Hematopoietic multipotent progenitor cell treated with erythropoietin and hydrocortisone succinate and interleukin-3 and kit ligand, for 17 days (in vitro differentiated cells): Measurements from ENCODE around the gene FAM53B.
"Not testable (repeated sequence)": the region's sequence is repeated elsewhere in the genome, so short reads cannot be mapped to it uniquely, and the experiment has no call there.

Source experiments
- DNase-seq: peaks from one replicate; pipeline ENCODE4 v3.0.0-alpha.2; 2015; ENCODE audit warnings: low spot score

The FAM53B gene

DNA sequence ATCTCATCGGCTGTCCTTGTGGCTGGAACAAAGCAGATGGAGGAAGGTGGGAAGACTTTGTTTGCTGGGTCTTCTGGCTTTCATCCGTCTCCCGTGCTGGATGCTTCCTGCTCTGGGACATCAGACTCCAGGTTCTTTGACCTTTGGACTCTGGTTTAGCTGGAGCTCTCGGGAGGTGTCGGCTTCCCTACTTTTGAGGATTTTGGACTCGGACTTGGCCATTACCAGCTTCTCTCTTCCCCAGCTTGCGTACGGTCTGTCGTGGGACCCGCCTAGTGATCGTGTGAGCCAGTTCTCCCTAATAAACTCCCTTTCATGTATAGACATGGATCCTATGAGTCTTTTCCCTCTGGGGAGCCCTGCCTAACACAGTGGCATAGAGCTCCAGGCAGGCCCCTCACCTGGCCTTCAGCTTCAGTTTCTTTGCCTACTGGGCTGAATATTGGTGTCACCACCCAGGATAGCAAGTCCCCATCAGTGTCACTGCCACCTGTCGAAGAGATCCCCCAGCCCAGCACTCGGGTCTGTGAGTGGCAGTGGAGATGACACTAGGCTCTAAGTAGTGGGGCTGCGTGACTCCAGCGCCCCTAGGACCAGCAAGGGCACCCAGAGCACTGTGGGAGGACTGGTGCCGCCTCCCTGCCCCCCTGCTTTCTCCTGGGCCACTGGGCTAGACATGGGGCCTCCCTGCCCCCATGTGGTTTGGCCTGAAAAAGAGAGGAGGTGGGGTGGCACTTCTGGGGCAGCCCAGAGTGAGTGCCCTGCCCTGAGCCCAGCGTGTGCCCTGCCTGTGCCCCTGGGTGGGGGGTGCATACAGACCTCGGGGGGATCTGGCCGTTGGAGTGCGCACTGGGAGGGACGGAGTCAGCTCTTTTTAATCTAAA lies 147.0 kb downstream of the FAM53B start:
- DNase-seq = no peak

DNA sequence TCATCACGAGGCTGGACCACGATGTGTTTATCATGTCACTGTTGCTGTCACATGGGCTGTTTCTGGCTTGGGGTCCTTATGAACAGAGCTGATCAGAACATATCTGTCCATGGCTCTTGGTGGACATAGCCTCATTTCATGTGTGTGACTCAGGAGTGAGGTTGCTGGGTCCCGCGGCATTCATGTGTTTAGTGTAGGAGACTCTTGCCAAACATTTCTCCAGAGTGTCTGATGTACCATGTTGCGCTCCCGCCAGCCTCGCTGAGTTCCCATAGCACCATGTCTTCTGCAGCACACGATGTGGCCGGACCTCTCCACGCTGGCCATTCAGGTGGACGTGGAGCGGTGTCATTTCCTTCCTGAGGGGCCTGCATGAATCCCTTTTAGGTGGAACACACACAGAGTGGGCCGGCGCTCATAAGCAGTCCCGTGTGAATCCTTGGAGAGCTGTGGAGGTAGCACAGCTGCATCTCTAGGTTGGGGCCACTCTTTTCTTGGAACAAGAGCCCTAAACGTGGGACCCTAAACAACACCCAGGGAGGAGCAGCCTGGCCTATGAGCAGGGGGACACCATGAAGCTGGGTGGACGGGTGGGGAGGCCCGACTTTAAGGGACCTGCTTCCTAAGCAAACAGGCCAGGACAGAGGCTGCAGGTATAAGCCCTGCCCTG lies 147.9 kb downstream of the FAM53B start:
- no peak for DNase-seq

DNA sequence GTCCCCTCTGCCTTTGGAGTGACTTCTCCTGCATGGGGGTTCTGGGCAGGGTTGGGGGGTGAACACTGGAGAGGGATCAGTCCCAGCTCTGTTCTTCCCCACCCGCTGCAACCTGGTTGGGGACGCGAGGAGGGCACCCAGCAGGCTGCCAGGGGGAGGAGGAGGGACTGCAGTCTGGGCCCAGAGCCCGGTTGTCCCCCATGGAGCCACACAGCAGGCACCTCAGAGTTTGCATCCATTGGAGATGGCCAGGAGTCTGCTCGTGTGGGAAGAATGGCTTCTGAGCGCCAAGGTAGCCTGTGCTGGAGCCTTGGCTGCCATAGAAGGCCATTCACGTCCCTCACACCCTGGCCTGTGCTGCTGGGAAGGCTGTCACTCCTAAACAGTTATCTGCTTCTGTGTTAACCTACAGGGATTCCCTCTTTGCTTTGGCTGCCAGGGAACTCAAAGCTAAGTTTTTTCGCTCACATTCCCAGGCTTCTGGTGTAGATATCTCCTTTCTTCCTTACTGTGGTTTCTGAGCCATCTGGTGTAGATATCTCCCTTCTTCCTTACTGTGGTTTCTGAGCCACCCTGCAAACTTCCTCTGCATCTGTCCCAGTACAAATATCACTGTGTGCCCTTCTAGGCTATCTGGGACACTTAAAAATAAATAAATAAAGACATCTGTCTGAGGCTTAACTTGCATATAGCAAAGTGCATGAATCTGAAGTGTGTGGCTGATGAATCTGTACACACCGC lies 148.9 kb downstream of the FAM53B start:
- no peak for DNase-seq

DNA sequence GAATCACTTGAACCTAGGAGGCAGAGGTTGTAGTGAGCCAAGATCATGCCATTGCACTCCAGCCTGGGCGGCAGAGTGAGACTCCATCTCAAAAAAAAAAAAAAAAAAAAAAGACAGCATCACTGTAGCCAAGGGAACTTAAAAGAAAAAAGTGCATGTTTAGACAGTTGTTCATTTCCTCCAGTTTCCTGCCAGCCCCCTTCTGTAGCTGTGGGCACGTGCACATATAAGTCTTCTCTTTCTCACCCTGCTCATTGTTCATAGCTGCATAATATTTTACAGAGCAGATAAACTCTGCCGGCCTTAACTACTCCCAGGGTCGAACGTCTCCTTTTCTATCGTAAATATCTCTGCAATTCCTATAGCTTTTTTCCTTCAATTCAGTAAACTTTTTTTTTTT lies 149.9 kb downstream of the FAM53B start:
- no peak for DNase-seq

DNA sequence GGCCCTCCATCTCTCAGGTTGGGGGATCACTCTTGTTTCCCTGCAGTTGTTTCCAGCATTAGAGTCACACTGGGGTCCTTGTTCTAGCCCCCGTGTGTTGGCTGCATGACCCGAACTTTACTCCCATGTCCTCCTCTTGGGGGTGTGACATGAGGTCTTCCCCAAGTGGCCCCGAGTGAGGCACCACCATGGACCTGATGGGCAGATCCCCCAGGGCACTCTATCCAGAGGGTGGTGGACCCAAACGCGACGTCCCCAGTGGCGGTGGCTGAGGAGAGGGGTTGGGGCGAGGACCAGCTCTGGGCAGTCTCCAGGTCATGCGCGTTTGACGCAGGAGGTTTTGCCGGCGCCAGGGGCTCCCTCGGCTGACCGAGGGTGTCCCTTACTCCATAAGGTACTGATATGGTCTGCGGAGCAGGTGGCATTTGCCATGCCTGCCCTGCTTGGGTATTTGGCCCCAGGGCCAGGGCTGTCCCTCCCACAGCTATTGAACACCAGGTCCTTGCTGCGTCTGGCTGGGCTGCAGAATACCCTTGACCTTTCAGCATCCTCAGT lies 150.7 kb downstream of the FAM53B start:
- DNase-seq = no peak

DNA sequence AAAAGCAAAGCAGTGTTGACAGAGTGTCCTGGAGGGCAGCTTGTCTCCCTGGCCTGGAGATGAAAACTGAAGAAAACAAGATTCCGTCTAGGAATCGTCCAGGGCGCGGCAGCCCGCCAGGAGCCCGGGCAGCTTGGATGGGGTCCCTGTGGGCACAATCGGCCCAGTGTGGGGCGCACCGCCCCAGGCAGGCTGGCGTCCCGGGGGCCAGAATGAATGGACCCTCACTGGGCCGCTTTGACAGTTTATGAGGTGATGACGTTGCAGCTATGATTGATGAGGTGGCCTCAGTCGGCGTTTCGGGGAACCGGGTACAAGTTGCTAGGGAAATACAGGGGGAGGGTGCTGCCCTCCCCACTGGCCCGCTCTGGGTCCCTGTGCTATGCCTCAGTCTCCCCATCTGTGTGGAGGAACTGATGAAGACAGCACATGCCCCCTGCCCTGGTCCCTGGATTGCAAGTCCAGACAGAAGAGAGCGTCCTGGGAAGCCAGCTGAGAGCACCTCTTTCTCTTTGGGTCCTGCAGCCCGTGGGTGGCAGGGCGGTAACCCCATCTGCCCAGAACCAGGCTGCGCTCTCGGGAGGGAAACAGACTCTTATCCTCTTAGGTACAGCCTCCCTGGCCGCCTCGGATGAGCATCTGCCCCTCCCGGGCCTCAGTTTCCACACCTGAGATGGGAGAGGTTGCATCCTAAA lies 151.3 kb downstream of the FAM53B start:
- no peak for DNase-seq

DNA sequence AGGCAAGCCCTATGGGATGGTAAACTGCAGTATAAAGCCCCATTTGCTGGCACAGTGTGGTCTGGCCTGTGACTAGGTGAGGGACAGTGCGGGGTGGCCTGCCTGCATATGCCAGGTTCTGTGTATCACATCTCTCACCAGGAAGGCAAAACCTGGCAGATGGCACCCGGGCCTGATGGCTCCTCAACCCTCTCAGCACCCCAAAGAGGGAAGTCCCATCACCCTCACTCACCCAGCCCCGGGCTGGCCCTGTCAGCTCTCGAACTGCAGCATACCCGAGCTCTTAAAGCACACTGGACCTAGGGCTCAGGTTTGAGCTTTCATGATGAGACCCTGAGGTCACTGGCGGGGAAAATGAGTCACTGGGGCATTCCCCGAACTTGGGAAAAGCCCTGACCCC lies 152.1 kb downstream of the FAM53B start:
- no peak for DNase-seq

DNA sequence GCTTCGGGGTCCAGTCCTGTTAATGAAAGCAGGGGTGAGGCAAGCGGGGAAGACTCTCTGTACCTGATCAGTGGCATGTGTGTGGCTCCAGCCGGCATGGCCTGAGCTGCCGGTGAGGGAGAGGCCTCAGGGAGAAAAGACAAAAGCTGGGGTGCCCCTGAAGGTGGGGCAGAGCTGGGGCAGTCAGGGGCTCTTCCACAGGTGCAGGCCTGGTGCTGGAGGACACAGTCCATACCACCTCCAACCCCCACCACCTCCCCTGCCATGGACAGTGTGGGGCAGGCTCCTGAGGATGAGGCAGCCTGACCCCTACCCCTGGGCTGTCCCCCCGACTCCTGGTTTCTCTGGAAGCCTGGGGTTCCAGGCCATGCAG lies 153.1 kb downstream of the FAM53B start:
- no peak for DNase-seq

DNA sequence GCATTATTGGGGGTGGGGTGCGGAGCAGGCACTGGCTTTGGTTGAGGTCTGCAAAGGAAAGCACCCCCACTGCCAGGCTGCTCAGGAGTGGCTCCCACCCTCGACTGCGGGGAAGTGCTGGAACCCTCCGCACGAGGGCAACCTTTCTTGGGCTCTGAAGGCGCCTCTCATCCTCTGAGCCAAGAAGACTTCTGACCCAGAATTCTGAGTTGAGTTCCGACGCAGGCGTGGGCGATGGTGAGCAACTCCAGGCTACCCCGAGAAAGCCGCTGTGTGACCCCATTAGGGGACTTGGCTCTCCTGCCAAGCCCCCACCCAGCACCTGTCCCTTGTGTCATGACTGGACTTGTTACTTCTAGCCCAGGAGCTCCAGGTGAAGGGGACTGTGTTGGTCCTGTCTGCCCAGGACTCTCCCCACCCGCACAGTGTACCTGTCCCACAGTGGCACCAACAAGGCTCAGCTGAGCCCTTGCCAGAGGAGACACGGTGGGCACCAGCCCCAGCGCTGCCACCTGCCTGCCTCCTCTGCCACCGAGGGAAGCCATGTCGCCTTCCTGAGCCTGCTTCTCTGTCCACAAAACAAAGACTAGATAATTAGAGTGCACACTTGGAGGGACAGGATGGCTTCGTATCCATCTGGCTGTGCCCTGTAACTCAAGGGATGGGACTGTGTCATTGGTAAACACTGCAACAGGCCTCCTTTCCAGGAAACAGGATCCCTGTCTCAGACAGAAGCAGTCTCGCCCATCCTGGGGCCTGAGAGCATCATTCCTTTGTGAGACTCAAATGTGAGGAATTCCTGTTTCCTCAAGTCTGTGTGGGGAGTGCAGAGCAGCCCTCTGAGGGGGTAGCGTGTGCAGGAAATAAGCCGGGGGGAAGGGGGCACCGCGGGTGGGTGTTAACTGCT lies 153.7 kb downstream of the FAM53B start:
- no peak for DNase-seq

DNA sequence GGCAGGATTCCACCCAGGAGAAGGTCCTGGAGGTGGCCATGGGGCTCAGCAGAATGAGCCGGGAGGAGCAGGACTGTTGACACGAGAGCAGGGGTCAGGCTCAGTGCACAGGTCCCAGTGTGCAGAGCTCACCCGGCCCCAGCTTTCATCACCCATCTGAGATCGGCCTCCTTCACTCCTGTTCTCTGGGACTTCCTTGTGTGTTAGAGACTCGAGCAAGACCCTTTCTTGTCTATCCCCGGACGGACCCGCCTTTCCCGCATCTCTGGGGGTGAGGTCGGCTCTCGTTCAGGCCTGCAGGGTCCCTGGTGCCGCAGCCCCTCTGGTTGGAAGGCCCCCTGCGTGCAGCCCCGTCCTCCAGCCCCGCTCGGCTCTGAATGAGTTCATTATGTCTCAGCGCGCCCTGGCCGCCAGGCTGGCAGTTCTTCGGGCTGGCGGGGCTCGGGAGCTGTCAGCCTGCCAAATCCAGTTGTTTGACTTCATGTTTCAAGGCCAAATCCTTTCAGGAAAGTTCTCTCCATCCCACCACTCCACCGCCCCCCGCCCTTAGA lies 154.6 kb downstream of the FAM53B start:
- DNase-seq = no peak

DNA sequence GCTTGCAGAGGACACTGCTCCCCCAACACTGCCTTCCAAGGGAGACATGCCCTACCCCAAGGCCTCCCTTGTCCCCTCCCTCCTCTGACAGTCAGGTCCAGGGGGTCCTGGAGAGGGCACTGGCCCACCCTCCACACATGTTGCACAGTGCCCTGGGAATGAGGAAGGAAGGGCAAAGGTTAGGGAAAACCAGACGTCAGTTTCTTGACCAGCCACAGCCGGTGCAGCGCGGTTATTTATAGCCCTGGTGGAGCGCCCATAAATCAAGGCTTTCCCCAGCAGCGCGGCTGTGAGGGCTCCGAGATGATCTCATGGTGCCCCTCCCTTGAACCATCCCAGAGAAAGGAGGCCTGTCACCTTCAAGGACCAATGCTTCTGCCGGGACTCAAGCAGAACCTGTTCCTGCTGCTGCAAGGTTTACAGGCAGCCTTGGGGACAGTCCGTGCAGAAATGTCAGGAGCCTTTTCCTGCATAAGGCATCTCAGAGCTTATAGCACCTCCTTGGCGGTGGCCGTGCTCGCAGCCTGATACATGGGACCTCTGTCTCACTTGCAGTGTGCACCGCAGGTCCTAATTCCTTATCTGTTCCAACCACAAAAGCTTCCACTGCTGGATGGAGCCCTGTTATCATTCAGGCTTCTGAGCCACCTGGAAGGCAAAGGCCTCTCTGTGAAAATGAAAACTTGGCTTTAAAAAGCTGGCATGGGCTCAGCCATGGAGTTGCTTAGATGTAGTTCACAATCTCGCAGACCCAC lies 155.3 kb downstream of the FAM53B start:
- peak; percentile 8 for DNase-seq

DNA sequence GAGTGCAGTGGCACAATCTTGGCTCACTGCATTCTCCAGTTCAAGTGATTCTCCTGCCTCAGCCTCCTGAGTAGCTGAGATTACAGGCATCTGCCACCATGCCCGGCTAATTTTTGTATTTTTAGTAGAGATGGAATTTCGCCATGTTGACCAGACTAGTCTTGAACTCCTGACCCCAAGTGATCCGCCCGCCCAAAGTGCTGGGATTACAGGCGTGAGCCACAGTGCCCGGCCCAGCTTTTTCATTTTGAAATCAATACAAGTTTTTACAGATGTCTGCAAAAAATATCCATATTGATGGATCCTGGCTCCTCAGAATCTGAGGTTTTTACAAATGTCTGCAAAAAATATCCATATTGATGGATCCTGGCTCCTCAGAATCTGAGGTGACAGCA lies 155.8 kb downstream of the FAM53B start:
- DNase-seq = not testable (repeated sequence)

DNA sequence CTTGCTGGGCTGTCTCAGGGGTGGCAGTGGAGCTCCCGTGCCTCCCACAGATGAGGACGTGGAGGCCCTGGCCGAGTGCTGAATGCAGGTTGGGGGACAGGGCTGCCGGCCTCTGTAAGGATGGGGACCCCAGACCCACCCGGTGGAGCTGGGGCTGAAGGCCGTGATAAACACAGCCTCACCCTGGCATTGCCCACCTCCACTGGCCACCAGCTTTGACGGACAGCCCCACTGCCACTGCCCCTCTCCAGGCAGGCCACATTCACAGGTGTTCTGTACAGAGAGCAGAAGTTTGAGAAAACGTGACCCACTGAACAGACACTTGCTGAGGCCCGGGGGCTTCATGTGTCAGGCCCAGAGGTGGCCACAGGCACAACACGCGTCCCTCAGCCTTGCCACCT lies 156.4 kb downstream of the FAM53B start:
- no peak for DNase-seq

DNA sequence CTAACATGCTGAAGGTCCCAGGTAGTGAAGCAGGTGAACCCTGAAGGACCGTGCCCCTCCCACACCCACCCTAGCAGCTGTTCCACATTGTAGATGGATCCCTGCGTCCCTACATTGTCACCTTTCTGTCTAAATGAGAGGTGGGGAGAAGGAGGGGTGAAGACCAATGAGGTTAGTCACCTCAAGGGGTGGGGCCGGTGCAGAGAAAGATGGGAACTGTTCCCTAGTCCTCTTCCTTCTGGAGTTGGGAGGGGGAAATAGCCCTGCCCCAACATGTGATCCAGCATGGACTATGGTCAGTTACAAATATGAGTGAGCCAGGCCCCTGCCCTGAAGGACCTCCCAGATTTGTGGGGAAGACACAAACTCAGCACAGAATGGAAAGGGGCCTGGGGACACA lies 158.0 kb downstream of the FAM53B start:
- DNase-seq = no peak

DNA sequence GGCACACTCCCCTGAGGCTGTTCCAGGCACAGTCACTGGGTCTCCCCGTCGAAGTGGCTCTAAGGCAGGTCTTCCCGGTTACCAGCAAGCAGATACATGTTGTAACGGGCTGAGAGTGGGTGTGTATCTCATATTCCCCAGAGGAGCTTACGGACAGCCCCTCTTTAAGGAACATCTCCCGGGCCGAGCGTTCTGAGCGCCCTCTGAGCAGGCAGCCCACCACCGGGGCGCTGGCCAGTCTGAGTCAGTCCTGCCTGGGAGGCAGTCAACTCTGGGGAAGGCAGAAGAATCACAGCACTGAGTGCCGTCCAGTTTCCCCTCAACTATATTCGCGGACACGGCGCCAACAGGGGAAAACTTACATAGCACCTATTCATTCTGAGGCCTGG lies 165.2 kb downstream of the FAM53B start:
- DNase-seq = no peak

DNA sequence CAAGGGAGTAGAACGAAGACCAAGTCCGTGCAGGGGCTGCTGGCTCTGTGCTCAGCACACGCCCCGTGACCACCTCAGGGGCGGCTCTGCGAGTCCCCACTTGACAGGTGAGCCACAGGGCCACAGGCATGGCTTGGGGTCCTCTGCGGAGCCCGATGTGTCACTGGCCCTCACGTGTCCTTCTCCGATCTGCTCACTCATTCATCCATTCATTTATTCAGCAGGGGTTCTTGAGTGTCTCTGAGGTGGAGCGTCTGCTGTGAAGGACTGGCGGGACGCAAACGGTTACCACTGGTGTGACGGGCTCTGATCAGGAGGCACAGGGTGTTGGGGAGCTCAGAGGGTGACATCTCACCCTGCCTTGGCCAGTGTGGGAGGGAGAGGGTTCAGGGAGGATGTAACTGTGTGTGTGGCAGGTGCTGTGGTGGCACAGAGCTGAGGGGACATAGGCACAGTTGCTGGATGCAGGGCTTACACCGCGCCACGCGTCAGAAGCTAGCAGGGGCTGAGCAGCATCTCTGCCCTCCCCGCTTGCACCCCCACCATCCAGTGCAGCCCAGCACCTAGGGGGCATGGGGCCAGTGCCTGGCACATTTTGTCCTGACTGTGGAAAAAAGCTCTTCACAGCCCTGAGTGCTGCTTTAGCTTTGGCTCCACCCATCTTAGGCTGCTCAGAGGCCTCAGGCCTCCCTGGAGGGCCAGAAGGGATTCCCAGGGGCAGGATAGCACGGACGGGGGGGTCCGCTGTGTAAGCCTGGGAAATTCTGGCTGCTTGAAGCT lies 165.8 kb downstream of the FAM53B start:
- no peak for DNase-seq

DNA sequence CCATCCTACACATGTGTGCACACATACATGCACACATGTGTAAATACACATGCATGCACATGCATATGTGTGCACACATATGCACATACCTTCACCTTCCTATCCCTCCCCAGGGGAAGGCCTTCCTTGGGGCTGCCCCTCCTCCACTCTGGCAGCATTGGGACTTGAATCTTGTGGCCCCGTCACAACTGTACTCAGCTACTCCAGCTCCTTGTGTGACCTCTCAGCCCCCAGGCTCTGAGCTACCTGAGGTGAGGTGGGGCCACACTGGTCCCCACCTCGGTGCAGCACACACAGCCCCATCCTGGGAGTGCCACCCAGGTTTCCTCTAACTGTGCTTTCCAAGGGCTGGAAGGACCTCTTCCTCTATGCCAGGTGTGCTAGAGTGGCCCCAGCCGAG lies 166.5 kb downstream of the FAM53B start:
- DNase-seq = no peak

DNA sequence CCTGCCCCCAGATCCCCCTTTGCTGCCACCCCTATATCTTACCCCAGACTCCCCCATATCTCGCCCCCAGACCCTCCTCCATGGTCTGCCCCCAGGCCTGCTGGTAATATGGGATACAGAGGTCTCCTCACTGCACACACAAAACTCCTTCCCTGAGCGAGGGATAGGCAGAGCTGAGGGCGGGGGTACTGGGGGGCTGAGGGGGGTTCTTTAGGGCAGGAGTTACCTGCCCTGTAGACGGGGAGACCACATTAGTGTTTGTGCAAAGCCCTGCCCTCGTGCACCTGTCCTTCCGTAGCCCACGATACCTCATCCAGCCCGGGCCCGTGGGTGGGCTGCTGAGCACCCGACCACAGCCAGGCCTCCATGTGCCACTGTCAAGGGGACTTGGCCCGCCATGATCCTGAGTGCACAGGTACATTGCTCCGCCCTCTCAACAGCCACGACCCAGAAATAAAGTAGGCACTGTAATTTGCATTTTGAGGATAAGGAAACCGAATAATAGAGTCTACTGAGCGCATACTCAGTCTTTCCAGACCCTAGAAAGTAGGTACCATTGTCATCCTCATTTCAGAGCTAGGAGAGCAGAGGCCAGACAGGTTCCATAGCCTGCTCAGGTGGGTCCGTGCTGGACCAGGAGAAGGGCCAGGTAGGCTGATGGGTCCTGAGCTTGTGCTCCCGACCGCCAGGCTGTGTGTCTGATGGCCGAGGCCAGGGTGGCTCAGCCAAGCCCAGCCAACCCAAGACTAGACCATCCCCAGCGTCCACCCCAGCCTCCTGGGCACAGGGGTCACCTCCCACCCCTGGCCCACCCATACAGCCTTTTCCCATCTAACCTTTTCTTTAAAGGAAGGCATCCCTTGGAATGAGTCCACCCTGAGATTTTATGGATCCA lies 167.4 kb downstream of the FAM53B start:
- DNase-seq = no peak
